Activated T-cell treated with anti-CD3 and anti-CD28 coated beads, Interleukin-2, amount 50 U/mL, for 4 hours (primary cell): Measurements from ENCODE around the gene ETV5. TPM values are rescaled to one million over a fixed set of nuclear protein-coding genes. Genes with fewer than 3 reads are reported as not detected.
"Not testable (repeated sequence)": the region's sequence is repeated elsewhere in the genome, so short reads cannot be mapped to it uniquely, and the experiment has no call there.

ENCODE experiments used
- ATAC-seq, 2 donors: fragments of 200-7000 bp; cut with Tn5 transposase; one replicate each; pipeline ENCODE4 v1.10.0; 2021
- DNase-seq: peaks from one replicate; pipeline ENCODE4 v3.0.0-alpha.2; 2020
- H3K27me3 Mint-ChIP-seq: one replicate; pipeline ENCODE4 v1.8.0; 2021; ENCODE audit warnings: low read depth, mixed read lengths
- H3K36me3 Mint-ChIP-seq: one replicate; pipeline ENCODE4 v1.8.0; 2022; ENCODE audit warnings: mixed read lengths; ENCODE audit not compliant: insufficient read depth
- H3K4me1 Mint-ChIP-seq: one replicate; pipeline ENCODE4 v1.8.0; 2021; ENCODE audit warnings: low read depth, mixed read lengths
- H3K4me3 Mint-ChIP-seq: one replicate; pipeline ENCODE4 v1.8.0; 2021; ENCODE audit warnings: mild to moderate bottlenecking, moderate library complexity, mixed read lengths
- H3K9me3 Mint-ChIP-seq: one replicate; pipeline ENCODE4 v1.8.0; 2021; ENCODE audit warnings: mixed read lengths
- total RNA-seq, 3 donors: library from RNA; stranded (reverse); gene quantifications; one replicate each; pipeline ENCODE4 v1.2.1, GENCODE V29; 2021

Gene ETV5
- total RNA-seq, 3 donors from 2014 or later: 0.66 to 1.2 (median 0.81) TPM

DNA sequence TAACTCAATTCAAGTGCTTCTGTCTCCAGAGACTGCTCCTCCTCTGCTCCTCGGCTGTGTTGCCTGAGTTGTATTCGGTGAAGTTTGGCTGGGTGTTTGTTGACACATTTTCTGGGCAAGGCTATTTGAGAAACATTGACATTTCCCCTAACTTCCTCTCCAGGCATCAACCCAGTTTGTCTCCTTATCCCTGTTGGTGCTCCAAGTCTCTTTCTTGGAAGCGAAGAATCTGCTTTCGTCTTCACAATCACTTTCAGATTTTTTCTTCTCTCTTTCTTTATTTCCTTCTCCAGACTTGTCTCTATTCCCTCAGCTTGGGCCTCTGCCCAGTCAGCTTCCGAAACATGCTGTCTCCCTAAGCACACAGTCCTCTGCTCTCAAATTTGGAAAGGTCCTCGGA lies 84.7 kb downstream of the ETV5 start:
- H3K4me3 Mint-ChIP-seq: no peak overlapping the region
- H3K9me3 Mint-ChIP-seq: no peaks in the 10 kb centered on the region
- H3K27me3 Mint-ChIP-seq: peaks cover 14% of the 10 kb centered on the region
- DNase-seq (no peak), ATAC-seq (no peak)
- H3K36me3 Mint-ChIP-seq: no peaks in the 10 kb centered on the region
- no peaks in the 10 kb centered on the region for H3K4me1 Mint-ChIP-seq

DNA sequence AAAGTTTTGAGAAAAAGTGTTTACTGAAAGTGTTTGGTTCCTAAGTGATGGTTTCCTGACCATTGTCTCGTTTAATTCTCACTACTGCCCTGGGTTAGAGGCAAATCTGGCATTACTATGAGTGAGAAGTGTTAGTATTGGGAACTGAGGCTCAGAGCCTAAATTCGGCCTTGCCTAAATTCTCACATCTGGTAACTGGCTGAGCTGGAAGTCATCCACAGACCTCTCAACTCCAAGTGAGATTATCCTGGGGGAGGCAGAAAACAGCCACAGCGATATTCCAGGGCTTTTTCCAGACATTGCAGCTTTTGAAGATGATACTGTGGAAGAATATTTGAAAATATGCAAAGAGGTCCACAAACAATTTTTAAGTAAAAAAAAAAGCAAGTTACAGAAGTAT lies 86.0 kb downstream of the ETV5 start:
- H3K4me3 Mint-ChIP-seq: no peak overlapping the region
- H3K36me3 Mint-ChIP-seq: no peaks in the 10 kb centered on the region
- ATAC-seq (no peak), DNase-seq (no peak)
- peaks cover 15% of the 10 kb centered on the region for H3K27me3 Mint-ChIP-seq
- H3K9me3 Mint-ChIP-seq: no peaks in the 10 kb centered on the region
- no peaks in the 10 kb centered on the region for H3K4me1 Mint-ChIP-seq

DNA sequence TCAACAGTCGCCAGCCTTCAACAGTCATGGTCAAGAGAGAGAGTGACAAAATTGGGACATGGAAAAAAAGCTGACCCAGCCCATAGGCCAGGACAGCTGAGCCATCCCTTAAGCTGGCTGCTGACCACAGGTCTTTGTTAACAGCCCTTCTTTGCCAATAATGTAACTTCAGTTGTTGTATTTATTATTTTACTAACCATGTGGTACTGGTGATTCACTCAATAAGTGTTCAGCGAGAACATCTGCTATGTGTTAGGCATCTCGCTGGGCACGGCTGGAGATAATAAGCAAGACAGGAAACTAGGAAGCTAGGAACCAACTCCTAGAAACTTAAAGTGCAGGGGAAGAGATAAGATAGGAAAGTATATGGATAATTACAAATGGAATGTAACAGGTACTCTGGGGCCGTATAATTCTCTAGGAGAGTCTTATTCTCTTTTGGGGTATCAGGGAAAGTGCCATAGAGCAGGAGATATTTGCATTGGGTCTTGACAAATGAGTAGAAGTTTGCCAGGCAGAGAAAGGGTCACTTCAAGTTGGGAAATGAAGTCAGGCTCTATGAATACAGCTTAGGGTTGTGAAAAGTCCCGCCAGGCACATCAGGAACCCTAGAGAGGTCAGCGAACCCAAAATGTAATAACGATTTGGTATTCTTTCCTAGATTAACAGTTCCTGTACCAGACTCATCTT lies 87.1 kb downstream of the ETV5 start:
- H3K4me3 Mint-ChIP-seq: no peak overlapping the region
- ATAC-seq (no peak), DNase-seq (no peak)
- peaks cover 14% of the 10 kb centered on the region for H3K27me3 Mint-ChIP-seq
- H3K9me3 Mint-ChIP-seq: no peaks in the 10 kb centered on the region
- H3K4me1 Mint-ChIP-seq: no peaks in the 10 kb centered on the region
- no peaks in the 10 kb centered on the region for H3K36me3 Mint-ChIP-seq

DNA sequence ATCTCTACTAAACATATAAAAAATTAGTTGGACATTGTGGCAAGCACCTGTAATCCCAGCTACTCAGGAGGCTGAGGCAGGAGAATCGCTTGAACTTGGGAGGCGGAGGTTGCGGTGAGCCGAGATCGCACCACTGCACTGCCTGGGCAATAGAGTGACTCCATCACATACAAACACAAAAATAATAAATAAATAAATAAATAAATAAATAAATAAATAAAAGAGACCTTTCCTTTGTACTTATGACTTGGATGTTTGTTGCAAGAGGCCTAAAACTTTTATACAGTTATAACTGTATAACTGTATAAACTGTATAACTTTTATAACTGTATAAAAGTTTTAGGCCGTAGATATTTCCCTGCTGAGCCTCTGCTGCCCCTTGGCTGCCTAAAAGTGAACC lies 87.6 kb downstream of the ETV5 start:
- not testable (repeated sequence) for H3K36me3 Mint-ChIP-seq, H3K4me1 Mint-ChIP-seq, DNase-seq, H3K4me3 Mint-ChIP-seq, ATAC-seq, H3K9me3 Mint-ChIP-seq
- peaks cover 14% of the 10 kb centered on the region for H3K27me3 Mint-ChIP-seq

DNA sequence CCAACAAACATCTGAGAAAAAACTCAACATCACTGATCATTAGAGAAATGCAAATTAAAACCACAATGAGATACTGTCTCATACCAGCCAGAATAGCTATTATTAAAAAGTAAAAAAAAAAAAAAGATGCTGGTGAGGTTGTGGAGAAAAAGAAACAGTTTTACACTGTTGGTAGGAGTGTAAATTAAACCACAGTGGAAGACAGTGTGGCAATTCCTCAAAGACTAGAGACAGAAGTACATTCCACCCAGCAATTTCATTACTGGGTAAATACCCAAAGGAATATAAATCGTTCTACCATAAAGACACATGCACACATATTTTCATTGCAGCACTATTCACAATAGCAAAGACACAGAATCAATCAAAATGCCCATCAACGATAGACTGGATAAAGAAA lies 89.6 kb downstream of the ETV5 start:
- not testable (repeated sequence) for H3K27me3 Mint-ChIP-seq, H3K4me1 Mint-ChIP-seq, H3K36me3 Mint-ChIP-seq, ATAC-seq, H3K4me3 Mint-ChIP-seq, DNase-seq, H3K9me3 Mint-ChIP-seq

DNA sequence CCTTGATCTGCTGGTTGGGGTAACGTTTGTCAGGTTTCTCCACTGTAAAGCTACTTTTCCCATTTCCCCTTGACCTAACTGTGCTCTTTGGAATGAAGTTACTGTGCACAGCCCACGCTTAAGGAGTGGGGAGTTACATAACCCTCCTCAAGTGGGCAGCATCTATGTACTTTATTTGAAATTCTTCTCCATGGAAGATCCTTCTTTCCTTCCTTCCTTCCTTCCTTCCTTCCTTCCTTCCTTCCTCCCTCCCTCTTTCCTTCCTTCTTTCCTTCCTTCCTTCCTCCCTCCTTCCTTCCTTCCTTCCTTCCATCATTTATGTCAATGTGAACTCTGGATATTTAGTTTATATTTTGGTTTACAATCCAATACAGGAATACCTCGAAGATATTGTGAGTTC lies 94.0 kb downstream of the ETV5 start:
- Mint-ChIP-seq H3K27me3 (peaks cover 14% of the 10 kb centered on the region), H3K36me3 (no peaks in the 10 kb centered on the region), H3K4me3 (no peak overlapping the region), H3K9me3 (no peaks in the 10 kb centered on the region), H3K4me1 (no peaks in the 10 kb centered on the region)
- DNase-seq (no peak), ATAC-seq (no peak)

DNA sequence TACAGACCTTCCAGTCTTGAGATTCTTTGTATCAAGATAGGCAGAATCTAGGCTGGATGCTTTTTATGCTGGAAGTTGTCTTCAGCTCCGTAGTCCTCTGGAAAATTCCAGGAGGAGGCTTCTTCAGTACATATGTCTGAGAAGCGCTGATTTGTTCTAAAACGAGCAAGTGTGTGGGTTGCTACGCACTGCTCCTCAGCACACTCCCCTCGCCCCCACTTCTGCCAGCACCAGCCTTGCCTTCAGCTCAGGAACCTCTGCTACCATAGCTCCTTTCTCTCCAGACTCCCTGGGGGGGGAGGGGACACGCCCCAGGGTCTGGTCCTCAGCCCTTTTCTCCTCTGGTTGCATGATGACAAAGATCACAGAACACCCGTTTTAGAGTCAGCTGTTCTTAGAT lies 95.6 kb downstream of the ETV5 start:
- H3K4me3 Mint-ChIP-seq: no peak overlapping the region
- H3K27me3 Mint-ChIP-seq: peaks cover 12% of the 10 kb centered on the region
- no peak for ATAC-seq
- H3K4me1 Mint-ChIP-seq: no peaks in the 10 kb centered on the region
- H3K36me3 Mint-ChIP-seq: no peaks in the 10 kb centered on the region
- DNase-seq: no peak
- H3K9me3 Mint-ChIP-seq: no peaks in the 10 kb centered on the region

DNA sequence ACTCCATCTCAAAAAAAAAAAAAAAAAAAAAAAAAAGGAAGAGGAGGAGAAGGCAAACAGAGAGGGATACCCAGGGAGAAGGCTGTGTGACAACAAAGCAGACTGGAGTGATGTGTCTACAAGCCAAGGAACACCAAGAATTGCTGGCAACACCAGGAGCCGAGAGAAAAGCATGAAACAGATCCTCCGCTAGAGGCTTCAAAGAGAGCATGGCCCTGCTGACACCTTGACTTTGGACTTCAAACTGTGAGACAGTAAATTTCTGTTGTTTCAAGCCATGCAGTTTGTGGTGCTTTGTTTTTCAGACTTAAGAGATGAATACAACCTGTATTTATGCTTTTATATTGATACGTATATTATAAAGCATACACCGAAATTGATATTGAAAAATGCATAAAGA lies 96.8 kb downstream of the ETV5 start:
- H3K4me3 Mint-ChIP-seq: no peak overlapping the region
- no peaks in the 10 kb centered on the region for H3K9me3 Mint-ChIP-seq
- no peaks in the 10 kb centered on the region for H3K4me1 Mint-ChIP-seq
- no peak for ATAC-seq
- H3K36me3 Mint-ChIP-seq: no peaks in the 10 kb centered on the region
- no peak for DNase-seq
- peaks cover 10% of the 10 kb centered on the region for H3K27me3 Mint-ChIP-seq

DNA sequence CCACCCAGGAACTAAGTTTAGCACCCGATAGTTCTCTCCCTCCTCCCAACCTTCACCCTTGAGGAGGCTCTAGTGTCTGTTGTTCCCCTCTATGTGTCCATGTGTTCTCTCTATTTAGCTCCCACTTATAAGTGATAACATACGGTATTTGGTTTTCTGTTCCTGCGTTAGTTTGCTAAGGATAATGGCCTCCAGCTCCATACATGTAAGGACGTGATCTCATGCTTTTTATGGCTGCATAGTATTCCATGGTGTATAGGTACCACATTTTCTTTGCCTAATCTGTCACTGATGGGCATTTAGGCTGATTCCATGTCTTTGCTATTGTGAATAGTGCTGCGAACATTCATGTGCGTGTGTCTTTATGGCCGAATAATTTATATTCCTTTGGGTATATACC lies 104.2 kb downstream of the ETV5 start:
- no peak for ATAC-seq
- Mint-ChIP-seq H3K4me1 (peaks cover 5% of the 10 kb centered on the region), H3K4me3 (no peak overlapping the region), H3K9me3 (no peaks in the 10 kb centered on the region), H3K36me3 (no peaks in the 10 kb centered on the region), H3K27me3 (peaks cover 18% of the 10 kb centered on the region)
- DNase-seq: no peak

DNA sequence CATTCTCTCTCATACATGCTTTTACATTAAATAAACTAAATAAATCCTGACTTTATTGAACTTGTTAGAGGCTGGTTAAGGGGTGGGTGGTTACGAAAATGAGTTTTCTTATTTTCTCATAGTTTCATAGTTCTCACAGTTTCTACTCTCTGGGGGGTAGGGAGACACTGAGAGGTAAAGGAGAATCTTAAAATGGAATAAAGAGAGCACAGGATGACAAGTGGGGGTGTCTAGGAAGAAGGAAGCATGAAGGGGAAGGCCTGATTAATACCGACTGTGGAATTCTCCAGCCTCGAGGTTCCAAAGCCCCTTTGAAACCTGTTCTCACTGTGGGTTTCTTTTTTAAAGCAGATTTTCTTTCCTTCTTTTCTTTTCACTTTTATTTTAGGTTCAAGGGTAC lies 104.7 kb downstream of the ETV5 start:
- no peak overlapping the region for H3K4me3 Mint-ChIP-seq
- ATAC-seq (no peak), DNase-seq (no peak)
- H3K4me1 Mint-ChIP-seq: peaks cover 5% of the 10 kb centered on the region
- H3K9me3 Mint-ChIP-seq: no peaks in the 10 kb centered on the region
- peaks cover 19% of the 10 kb centered on the region for H3K27me3 Mint-ChIP-seq
- H3K36me3 Mint-ChIP-seq: no peaks in the 10 kb centered on the region

DNA sequence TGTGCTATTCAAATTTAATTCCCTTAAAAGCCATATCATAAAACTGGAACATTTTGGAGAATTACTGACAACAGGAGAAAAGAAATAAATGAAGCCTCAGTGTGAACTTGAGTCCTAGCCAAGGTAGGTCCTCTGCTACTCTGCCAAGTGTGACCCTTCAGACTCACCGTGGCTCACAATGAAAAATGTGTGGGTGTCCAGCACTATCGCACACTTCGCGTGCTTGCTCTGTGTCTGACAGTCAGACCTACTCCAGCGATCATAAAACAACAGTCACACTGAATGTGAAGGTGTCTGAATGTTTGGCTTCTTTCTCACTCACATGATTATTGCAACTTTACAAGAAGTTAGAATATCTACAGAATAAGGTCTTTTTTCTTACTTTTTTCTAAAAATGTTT lies 105.3 kb downstream of the ETV5 start:
- Mint-ChIP-seq H3K4me3 (no peak overlapping the region), H3K27me3 (peaks cover 22% of the 10 kb centered on the region), H3K9me3 (no peaks in the 10 kb centered on the region), H3K4me1 (peaks cover 5% of the 10 kb centered on the region), H3K36me3 (no peaks in the 10 kb centered on the region)
- ATAC-seq: peak in 1 of 2 donors; percentile 48
- no peak for DNase-seq

DNA sequence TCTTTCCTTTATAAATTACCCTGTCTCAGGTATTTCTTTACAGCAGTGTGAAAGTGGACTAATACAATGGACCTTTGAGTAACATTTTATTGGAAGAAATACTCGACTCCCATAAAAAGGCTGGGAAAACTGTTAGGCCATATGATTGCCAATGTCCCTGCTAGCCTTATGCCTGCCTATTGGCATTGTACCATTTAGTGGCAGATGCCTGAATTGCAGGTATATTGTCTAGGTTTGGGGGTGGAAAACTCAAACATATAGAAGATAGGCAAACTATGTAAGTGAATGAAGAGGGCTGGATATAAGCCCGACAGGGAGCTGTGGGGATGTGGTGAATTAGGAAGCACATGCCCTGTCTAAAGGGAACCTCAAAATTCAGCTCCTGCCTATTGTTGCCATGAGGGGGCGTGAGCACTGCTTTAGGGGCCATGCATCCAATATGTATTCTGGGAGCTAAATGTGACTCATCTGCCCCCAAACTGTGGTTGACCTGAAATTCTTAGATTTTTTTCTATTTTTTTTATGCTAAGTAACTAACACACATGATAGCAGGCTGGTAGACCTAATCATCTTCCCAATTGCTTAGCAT lies 105.9 kb downstream of the ETV5 start:
- Mint-ChIP-seq H3K4me1 (peaks cover 5% of the 10 kb centered on the region), H3K9me3 (no peaks in the 10 kb centered on the region), H3K27me3 (peaks cover 22% of the 10 kb centered on the region), H3K4me3 (no peak overlapping the region), H3K36me3 (no peaks in the 10 kb centered on the region)
- peak in 1 of 2 donors; percentile 23 for ATAC-seq
- no peak for DNase-seq

DNA sequence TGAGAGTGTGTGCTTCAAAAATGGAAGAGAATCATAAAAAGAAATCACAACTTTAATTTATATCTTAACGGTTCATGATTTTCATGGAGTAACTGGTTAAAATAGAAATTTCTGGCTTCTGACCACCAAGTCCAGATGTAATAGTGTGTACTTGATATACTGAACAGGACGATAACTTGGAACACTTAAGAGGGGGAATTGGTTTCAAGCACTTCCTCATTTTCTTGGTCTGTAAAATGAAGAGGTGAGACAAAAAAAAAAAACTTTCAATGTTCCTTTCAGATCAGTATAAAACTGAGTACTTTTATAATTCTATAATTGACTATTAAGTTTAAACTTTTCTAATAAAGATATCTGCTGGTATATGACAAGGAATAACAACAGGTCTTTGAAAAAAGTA lies 107.0 kb downstream of the ETV5 start:
- Mint-ChIP-seq H3K27me3 (peaks cover 22% of the 10 kb centered on the region), H3K36me3 (no peaks in the 10 kb centered on the region), H3K4me3 (no peak overlapping the region), H3K9me3 (no peaks in the 10 kb centered on the region), H3K4me1 (peaks cover 5% of the 10 kb centered on the region)
- DNase-seq (no peak), ATAC-seq (no peak)

DNA sequence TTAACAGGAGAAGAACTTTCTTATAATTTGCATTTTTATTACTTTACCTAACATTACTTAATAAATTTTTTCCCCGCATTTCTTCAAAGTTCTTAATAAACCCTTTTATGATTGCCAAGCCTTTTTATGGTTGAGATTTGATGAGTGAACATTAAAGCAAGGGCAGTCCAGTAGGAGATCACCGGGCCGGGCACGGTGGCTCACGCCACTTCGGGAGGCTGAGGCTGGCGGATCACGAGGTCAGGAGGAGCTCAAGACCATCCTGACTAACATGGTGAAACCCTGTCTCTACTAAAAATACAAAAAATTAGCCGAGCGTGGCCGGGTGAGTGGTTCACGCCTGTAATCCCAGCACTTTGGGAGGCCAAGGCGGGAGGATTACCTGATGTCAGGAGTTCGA lies 109.7 kb downstream of the ETV5 start:
- DNase-seq (no peak), ATAC-seq (no peak)
- H3K27me3 Mint-ChIP-seq: peaks cover 15% of the 10 kb centered on the region
- H3K4me3 Mint-ChIP-seq: no peak overlapping the region
- no peaks in the 10 kb centered on the region for H3K36me3 Mint-ChIP-seq
- H3K9me3 Mint-ChIP-seq: no peaks in the 10 kb centered on the region
- H3K4me1 Mint-ChIP-seq: peaks cover 2% of the 10 kb centered on the region

DNA sequence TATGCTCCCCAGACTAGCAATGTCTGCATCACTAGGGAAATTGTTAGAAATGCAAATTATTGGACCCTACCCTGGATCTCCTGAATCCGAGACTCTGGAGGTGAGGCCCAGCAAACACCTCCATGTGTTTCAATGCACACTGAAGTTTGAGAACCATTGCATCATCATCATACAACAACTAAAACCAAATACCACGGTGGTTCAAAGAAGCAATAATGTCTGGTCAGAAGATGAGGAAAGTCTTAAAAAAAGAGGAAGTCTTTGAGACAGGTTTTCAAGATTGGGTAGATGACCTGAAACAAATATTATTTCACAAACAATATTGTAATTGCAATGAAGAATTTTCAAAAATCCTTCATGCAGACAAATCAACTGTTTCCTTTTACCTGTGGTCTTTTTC lies 110.8 kb downstream of the ETV5 start:
- Mint-ChIP-seq H3K9me3 (no peaks in the 10 kb centered on the region), H3K4me3 (no peak overlapping the region), H3K27me3 (peaks cover 19% of the 10 kb centered on the region), H3K36me3 (no peaks in the 10 kb centered on the region), H3K4me1 (no peaks in the 10 kb centered on the region)
- no peak for DNase-seq
- ATAC-seq: no peak
